Activated T-helper 1 cell treated with Interleukin-2 at 50 U/mL for 16 hours (primary cell): ENCODE data around the gene CT47A7.
"Not testable (repeated sequence)": the region's sequence is repeated elsewhere in the genome, so short reads cannot be mapped to it uniquely, and the experiment has no call there.

Experiments used
- DNase-seq: peaks from one replicate; pipeline ENCODE4 v3.0.0-alpha.2; 2020; ENCODE audit warnings: low read depth

CT47A7 gene

DNA sequence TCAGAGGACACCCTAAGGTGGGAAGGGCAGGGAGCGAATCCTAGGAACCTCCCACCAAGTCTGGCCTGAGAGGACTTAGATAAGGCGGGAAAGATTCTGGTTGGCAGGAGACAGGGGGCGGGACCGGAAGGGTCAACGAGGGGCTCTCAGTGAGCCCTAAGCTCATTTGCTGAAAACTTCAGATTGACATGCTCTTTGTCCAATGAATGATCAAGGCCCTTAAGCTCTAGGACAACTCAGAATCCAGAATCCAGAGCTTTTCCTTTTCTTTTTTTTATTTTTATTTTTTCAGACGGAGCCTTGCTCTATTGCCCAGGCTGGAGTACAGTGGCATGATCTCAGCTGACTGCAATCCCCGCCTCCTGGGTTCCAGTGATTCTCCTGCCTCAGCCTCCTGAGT is at the start of gene CT47A7:
Gene CT47A7 (minus strand): TSS at position 101 of the 400 bp plus-strand sequence. CDS start 255 bp downstream, outside the sequence.
- not testable (repeated sequence) for DNase-seq

DNA sequence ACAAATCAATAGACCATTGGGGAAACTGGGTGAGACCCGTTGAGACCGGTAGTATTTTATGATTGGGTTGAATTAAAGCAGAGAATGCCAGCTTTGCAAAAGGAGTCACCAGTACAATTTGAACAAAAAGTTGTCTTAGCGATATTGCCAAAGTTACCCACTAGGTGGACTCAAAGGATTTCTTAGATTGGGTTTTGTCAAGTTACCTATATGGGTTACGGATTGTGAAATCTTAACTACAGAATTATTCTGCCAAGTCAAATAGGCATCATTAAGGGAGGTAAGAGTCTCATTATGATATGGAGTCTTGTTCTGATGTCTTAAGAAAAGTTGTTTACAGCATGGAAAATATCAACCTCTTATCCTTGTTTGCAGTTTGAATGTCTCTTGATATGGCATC is 44.2 kb upstream of the CT47A7 start:
- DNase-seq: no peak

DNA sequence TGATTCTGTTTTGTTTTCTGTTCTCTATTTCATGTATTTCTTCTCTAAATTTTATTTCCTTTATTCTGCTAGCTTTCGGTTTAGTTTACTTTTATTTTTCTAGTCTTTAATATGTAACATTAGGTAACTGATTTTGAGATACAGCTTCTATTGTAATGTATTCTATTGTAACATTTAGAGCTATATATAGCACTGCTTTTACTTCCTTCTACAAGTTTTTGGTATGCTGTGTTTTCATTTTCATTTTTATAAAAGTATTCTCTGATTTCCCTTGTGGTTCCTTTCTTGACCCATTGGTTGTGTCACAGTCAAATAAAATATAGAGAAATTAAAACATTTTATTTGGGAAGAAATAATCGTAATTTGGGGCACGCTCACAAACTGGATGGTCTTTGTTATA is 43.0 kb upstream of the CT47A7 start:
- DNase-seq: no peak

DNA sequence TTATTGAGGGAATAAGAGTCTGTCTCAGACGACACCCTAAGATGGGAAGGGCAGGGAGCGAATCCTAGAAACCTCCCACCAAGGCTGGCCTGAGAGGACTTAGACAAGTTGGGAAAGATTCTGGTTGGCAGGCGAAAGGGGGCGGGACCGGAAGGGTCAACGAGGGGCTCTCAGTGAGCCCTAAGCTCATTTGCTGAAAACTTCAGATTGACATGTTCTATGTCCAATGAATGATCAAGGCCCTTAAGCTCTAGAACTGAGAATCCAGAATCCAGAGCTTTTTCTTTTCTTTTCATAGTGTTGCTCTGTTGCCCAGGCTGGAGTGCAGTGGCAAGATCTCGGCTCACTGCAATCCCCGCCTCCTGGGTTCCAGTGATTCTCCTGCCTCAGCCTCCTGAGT is 29.3 kb upstream of the CT47A7 start, which contains the start of gene CT47A1:
Gene CT47A1 (minus strand): TSS at position 101 of the 400 bp plus-strand sequence. CDS start 231 bp downstream, outside the sequence.
- not testable (repeated sequence) for DNase-seq
